Measurements from ENCODE around the gene APC. TPM values are rescaled to one million over a fixed set of nuclear protein-coding genes. Genes with fewer than 3 reads are reported as not detected.
A peak's percentile ranks its signal among the peaks of the same experiment; 100 is the strongest.

The APC gene
- total RNA-seq, 1 experiment from 2014 or later, result 24.9 TPM

DNA sequence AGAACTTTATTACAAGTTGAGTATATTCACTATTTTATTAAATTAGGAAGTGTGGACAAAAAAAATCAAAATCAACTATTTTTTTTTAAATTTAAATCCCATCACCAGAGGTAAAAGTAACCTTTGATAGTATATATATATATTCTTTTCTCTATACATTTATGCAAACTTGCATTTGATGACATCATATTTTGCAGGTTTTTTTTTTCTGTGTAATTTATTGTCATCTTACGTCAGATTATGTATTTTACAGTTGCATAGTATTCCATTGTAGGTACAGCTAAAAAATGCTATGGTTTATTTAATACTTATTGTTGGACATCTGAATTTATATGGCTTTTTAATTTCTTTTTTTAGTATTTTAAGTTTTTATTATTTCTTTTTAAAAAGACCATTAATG, 25.5 kb downstream of the APC start:
- Mint-ChIP-seq H3K27me3 (ENCODE audit: insufficient read depth, unreplicated experiment) (no peaks in the 10 kb centered on the region), H3K9me3 (ENCODE audit: unreplicated experiment) (no peaks in the 10 kb centered on the region), H3K4me1 (ENCODE audit: insufficient read depth, unreplicated experiment) (peaks cover 16% of the 10 kb centered on the region), H3K4me3 (ENCODE audit: unreplicated experiment) (no peak overlapping the region), H3K36me3 (ENCODE audit: insufficient read depth, unreplicated experiment) (peaks cover 39% of the 10 kb centered on the region), H3K27ac (ENCODE audit: low read depth, unreplicated experiment) (no peak overlapping the region)
- TF ChIP-seq, protein P1, sequence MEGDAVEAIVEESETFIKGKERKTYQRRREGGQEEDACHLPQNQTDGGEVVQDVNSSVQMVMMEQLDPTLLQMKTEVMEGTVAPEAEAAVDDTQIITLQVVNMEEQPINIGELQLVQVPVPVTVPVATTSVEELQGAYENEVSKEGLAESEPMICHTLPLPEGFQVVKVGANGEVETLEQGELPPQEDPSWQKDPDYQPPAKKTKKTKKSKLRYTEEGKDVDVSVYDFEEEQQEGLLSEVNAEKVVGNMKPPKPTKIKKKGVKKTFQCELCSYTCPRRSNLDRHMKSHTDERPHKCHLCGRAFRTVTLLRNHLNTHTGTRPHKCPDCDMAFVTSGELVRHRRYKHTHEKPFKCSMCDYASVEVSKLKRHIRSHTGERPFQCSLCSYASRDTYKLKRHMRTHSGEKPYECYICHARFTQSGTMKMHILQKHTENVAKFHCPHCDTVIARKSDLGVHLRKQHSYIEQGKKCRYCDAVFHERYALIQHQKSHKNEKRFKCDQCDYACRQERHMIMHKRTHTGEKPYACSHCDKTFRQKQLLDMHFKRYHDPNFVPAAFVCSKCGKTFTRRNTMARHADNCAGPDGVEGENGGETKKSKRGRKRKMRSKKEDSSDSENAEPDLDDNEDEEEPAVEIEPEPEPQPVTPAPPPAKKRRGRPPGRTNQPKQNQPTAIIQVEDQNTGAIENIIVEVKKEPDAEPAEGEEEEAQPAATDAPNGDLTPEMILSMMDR (IDR thresholded peaks at IDR 0.05; ENCODE audit: unreplicated experiment), result no peak
- intact Hi-C loops (cut with micrococcal nuclease), result no loop called here
- ChIA-PET CTCF (interaction anchor here (1.1 to 1.6 kb wide), 2 partner anchors 72 to 211 kb away, joined by 3 to 5 read pairs; no protein-coding TSS in a partner anchor), POLR2A (interaction anchor here (0.5 to 0.8 kb wide), 4 partner anchors 18 to 535 kb away, joined by 3 to 4 read pairs (median 3); no protein-coding TSS in a partner anchor)
- DNase-seq (ENCODE audit: unreplicated experiment), result no peak
- no TSS peak for BruUV-seq (replicated peaks)

DNA sequence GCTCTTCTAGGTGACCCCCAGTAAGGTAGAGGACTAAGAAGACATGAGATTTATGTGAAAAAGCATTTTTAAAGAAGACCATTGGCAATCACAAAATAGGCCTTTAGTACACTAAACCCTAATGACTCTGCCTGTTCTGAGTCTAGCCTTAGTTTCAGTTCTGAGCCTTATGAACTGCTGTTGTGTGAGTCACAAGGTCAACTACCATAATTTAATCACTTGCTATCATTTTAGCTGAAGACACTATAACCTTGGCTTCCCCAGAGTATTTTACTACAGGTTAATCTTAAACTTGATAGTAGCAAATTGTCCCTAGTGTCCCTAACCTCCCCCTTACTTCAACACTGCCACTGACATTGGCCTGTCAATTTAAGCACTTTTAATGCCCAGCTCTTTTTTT, 34.4 kb downstream of the APC start:
- TF ChIP-seq, protein P1 (IDR thresholded peaks at IDR 0.05; ENCODE audit: unreplicated experiment), result no peak
- H3K4me3 Mint-ChIP-seq (ENCODE audit: unreplicated experiment), result no peak overlapping the region
- H3K4me1 Mint-ChIP-seq (ENCODE audit: insufficient read depth, unreplicated experiment), result peaks cover 6% of the 10 kb centered on the region
- H3K27ac Mint-ChIP-seq (ENCODE audit: low read depth, unreplicated experiment), result no peak overlapping the region
- CTCF ChIA-PET, result interaction anchor here (0.6 to 1.0 kb wide), 3 partner anchors 12 to 221 kb away, joined by 3 read pairs; no protein-coding TSS in a partner anchor
- POLR2A ChIA-PET, result interaction anchor here (0.7 to 1.4 kb wide), 2 partner anchors 7 to 149 kb away, joined by 3 to 4 read pairs; no protein-coding TSS in a partner anchor
- intact Hi-C loops (cut with micrococcal nuclease), result no loop called here
- no peaks in the 10 kb centered on the region for H3K9me3 Mint-ChIP-seq (ENCODE audit: unreplicated experiment)
- DNase-seq (ENCODE audit: unreplicated experiment), result no peak
- no peaks in the 10 kb centered on the region for H3K27me3 Mint-ChIP-seq (ENCODE audit: insufficient read depth, unreplicated experiment)
- no TSS peak for BruUV-seq (replicated peaks)
- peaks cover 27% of the 10 kb centered on the region for H3K36me3 Mint-ChIP-seq (ENCODE audit: insufficient read depth, unreplicated experiment)

DNA sequence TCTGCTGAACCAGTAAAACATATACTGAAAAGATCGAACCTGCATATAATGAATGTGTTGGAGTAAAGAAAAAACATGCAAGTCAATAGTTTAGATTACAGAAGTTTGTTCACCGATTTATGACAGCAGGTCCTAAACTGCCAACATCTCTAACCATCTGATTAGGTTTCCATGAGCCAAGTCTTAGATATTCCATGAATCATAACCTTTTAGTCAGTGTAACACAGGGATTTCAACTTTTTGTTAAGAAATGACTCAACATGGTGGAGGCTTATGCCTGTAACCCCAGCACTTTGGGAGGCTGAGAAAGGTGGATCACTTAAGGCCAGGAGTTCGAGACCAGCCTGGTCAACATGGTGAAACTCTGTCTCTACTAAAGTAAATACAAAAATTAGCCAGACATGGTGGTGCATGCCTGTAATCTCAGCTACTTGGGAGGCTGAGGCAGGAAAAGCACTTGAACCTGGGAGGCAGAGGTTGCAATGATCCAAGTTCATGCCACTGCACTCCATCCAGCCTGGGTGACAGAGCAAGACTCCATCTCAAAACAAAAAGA, 38.7 kb downstream of the APC start:
- Mint-ChIP-seq H3K4me1 (ENCODE audit: insufficient read depth, unreplicated experiment) (peaks cover 12% of the 10 kb centered on the region), H3K36me3 (ENCODE audit: insufficient read depth, unreplicated experiment) (peaks cover 38% of the 10 kb centered on the region), H3K9me3 (ENCODE audit: unreplicated experiment) (no peaks in the 10 kb centered on the region), H3K27ac (ENCODE audit: low read depth, unreplicated experiment) (no peak overlapping the region), H3K4me3 (ENCODE audit: unreplicated experiment) (no peak overlapping the region), H3K27me3 (ENCODE audit: insufficient read depth, unreplicated experiment) (no peaks in the 10 kb centered on the region)
- POLR2A ChIA-PET, result interaction anchor here (0.6 to 1.6 kb wide), 2 partner anchors 84 to 296 kb away, joined by 3 to 4 read pairs; partner anchors contain the start of gene SRP19
- CTCF ChIA-PET, result interaction anchor here (0.6 kb wide), 1 partner anchor 84 kb away, joined by 3 read pairs; the partner anchor contains the start of gene SRP19
- no TSS peak for BruUV-seq (replicated peaks)
- intact Hi-C loops (cut with micrococcal nuclease), result no loop called here
- DNase-seq (ENCODE audit: unreplicated experiment), result peak; percentile 52
- TF ChIP-seq, protein P1 (IDR thresholded peaks at IDR 0.05; ENCODE audit: unreplicated experiment), result no peak

DNA sequence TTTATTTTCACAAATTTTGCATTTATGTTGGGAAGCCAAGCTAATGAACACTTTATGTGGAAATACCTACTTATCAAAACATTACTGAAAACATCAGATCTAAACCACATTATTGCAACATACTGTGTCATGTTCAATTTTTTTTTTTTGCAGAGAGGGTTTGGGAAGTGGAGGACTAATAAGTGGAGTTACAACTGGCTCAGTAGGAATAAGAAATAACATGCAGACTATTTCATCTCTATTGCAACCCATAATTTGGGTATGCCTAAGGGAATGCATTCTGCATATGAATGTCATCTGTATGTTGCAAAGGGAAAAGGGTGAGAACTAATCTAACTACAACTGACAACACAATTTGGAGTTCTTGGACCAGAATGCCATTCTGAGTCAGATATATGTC, 41.8 kb downstream of the APC start:
- H3K4me3 Mint-ChIP-seq (ENCODE audit: unreplicated experiment), result no peak overlapping the region
- peaks cover 7% of the 10 kb centered on the region for H3K4me1 Mint-ChIP-seq (ENCODE audit: insufficient read depth, unreplicated experiment)
- no peak overlapping the region for H3K27ac Mint-ChIP-seq (ENCODE audit: low read depth, unreplicated experiment)
- CTCF ChIA-PET, result interaction anchor here (0.5 to 2.1 kb wide), 5 partner anchors 22 to 1032 kb away, joined by 3 to 12 read pairs (median 5); no protein-coding TSS in a partner anchor
- peaks cover 39% of the 10 kb centered on the region for H3K36me3 Mint-ChIP-seq (ENCODE audit: insufficient read depth, unreplicated experiment)
- no TSS peak for BruUV-seq (replicated peaks)
- DNase-seq (ENCODE audit: unreplicated experiment), result peak; percentile 61
- TF ChIP-seq, protein P1 (IDR thresholded peaks at IDR 0.05; ENCODE audit: unreplicated experiment), result no peak
- POLR2A ChIA-PET, result interaction anchor here (0.7 to 1.9 kb wide), 4 partner anchors 13 to 241 kb away, joined by 4 read pairs; partner anchors contain the start of gene SRP19
- no peaks in the 10 kb centered on the region for H3K9me3 Mint-ChIP-seq (ENCODE audit: unreplicated experiment)
- H3K27me3 Mint-ChIP-seq (ENCODE audit: insufficient read depth, unreplicated experiment), result no peaks in the 10 kb centered on the region
- intact Hi-C loops (cut with micrococcal nuclease), result no loop called here
